Kidney (tissue), 14 donors: Measurements from ENCODE around the gene ACSBG1. TPM values are rescaled to one million over a fixed set of nuclear protein-coding genes. Genes with fewer than 3 reads are reported as not detected.

Experiments
- DNase-seq, 5 donors: peaks; one replicate each; pipeline ENCODE4 v3.0.0-alpha.2; 2013 to 2020
- FAIRE-seq: peaks from 2 replicates; lab custom pipeline; 2012; peaks lifted over from hg19 to GRCh38; lab: Jason Lieb, UNC
- H3K27ac ChIP-seq, 2 donors: one replicate each; pipeline ENCODE4 v1.7.0; 2013; ENCODE audit warnings: low read depth in 2 of 2, low read length in 2 of 2, inconsistent platforms in 1 of 2
- H3K27me3 ChIP-seq: one replicate; pipeline ENCODE4 v1.7.1; 2013; ENCODE audit warnings: low read length, inconsistent platforms; ENCODE audit not compliant: control insufficient read depth, insufficient read depth
- H3K36me3 ChIP-seq, 3 donors: one replicate each; pipeline versions ENCODE4 v1.7.0 to v1.7.1; 2013; ENCODE audit warnings: low read length in 3 of 3, control low read depth in 1 of 3, inconsistent platforms in 1 of 3; ENCODE audit not compliant: insufficient read depth in 3 of 3, control insufficient read depth in 2 of 3
- H3K4me1 ChIP-seq, 3 donors: one replicate each; pipeline versions ENCODE4 v1.7.0 to v1.7.1; 2013; ENCODE audit warnings: low read length in 3 of 3, inconsistent platforms in 1 of 3, low read depth in 1 of 3; ENCODE audit not compliant: control insufficient read depth in 2 of 3, insufficient read depth in 2 of 3
- H3K4me3 ChIP-seq, 3 donors: one replicate each; pipeline versions ENCODE4 v1.7.0 to v1.8.1; 2013; ENCODE audit warnings: low read length in 3 of 3, control low read depth in 1 of 3, inconsistent platforms in 1 of 3
- H3K9ac ChIP-seq, 3 donors: one replicate each; pipeline versions ENCODE4 v1.7.0 to v1.7.1; 2013; ENCODE audit warnings: low read length in 3 of 3, control low read depth in 1 of 3, inconsistent platforms in 1 of 3
- H3K9me3 ChIP-seq, 3 donors: one replicate each; pipeline versions ENCODE4 v1.7.0 to v1.7.1; 2013; ENCODE audit warnings: low read length in 3 of 3, control low read depth in 1 of 3, inconsistent platforms in 1 of 3; ENCODE audit not compliant: control insufficient read depth in 2 of 3, insufficient read depth in 1 of 3
- intact Hi-C: fragments of 100-400 bp; cut with DNase I; formaldehyde crosslinking; loops from one replicate; pipeline ENCODE4 v1.11.1; 2022
- polyA plus RNA-seq: library from polyadenylated mRNA; stranded (reverse); fragments of 350-450 nt; fragmentation: Illumina TruSeq; extraction: RNeasy Lipid Tissue Mini Kit (QIAGEN cat#74804); gene quantifications from one replicate; pipeline ENCODE4 v1.2.3, GENCODE V29; 2014; ENCODE audit warnings: low read depth, low replicate concordance; ENCODE audit not compliant: insufficient read depth
- total RNA-seq: library from RNA; stranded (reverse); fragmentation: NEBNext Ultra II Directional; extraction: Animal tissue kit (Norgen Biotek cat#: 25700); gene quantifications from one replicate; pipeline ENCODE4 v1.2.1, GENCODE V29; 2021
- TF ChIP-seq, protein P1 (sequence below): IDR thresholded peaks from 3 replicates; pipeline ENCODE4 v1.5.1; 2012; ENCODE audit warnings: mild to moderate bottlenecking, moderate library complexity, borderline replicate concordance; ENCODE audit not compliant: insufficient read depth; ENCODE audit errors: extremely low read depth
- donor health status: control.
- donor health status: control.
- donor health status: control.
- donor health status: control.
- donor health status: control.
- donor health status: DM: yes; HTN: yes; CAD: no.
- donor health status: Normal renal cell carcinoma (clear cell type).

Gene ACSBG1
- total and polyA plus RNA-seq, 2 donors from 2014 or later, result 0.13 to 0.86 TPM

DNA sequence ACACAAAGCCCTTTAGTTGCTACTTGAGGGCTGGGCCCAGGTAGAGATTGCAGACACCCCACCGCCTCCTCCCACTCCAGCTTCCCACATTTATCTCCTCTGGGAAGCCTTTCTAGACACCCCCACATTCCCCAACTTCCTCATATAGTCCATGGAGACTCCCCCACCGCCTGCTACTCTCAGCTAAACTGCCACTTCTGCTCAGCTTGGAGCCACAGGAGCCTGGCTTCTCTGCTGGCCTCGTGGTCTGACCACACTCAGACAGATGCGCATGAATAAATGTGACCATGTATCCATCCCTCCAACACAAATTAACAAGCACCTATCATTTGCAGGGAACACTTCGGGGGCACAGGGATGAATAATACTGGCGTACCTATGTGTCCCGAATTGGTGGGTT is 10.5 kb upstream of the ACSBG1 start:
- H3K27me3 ChIP-seq, result no peaks in the 10 kb centered on the region
- no peak overlapping the region for H3K9ac ChIP-seq
- H3K4me1 ChIP-seq, result peaks cover 0 to 14% (median 12%) of the 10 kb centered on the region in 3 donors
- intact Hi-C loops, result loop anchor here (10.0 kb wide), 1 partner anchor 70 kb away; no protein-coding TSS in a partner anchor
- no peak overlapping the region for H3K27ac ChIP-seq
- TF ChIP-seq, protein P1, sequence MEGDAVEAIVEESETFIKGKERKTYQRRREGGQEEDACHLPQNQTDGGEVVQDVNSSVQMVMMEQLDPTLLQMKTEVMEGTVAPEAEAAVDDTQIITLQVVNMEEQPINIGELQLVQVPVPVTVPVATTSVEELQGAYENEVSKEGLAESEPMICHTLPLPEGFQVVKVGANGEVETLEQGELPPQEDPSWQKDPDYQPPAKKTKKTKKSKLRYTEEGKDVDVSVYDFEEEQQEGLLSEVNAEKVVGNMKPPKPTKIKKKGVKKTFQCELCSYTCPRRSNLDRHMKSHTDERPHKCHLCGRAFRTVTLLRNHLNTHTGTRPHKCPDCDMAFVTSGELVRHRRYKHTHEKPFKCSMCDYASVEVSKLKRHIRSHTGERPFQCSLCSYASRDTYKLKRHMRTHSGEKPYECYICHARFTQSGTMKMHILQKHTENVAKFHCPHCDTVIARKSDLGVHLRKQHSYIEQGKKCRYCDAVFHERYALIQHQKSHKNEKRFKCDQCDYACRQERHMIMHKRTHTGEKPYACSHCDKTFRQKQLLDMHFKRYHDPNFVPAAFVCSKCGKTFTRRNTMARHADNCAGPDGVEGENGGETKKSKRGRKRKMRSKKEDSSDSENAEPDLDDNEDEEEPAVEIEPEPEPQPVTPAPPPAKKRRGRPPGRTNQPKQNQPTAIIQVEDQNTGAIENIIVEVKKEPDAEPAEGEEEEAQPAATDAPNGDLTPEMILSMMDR, result no peak
- H3K36me3 ChIP-seq, result no peaks in the 10 kb centered on the region
- no peak overlapping the region for H3K4me3 ChIP-seq
- FAIRE-seq (no peak), DNase-seq (no peak)
- H3K9me3 ChIP-seq, result no peaks in the 10 kb centered on the region

DNA sequence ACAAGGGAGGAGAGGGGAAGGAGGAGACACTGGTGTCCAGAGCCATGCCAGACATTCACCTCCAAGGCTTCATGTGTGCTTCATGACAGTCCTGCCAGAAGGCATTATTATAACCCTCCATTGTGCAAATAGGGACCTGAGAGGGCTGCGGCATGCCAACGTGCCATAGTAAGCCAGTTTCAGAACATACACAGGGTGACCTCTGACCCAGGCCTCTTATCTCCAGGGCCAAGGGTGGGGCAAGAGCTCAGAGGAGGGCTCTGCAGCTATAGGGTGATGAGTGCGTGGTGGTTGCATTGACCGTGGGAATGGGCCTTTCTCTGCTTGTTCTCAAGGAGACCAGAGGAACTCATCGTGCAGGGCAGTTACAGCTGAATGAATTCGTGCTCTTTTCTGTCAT is 9.7 kb upstream of the ACSBG1 start:
- Histone ChIP-seq H3K27me3 (no peaks in the 10 kb centered on the region), H3K36me3 (no peaks in the 10 kb centered on the region), H3K4me3 (no peak overlapping the region), H3K9ac (no peak overlapping the region), H3K9me3 (no peaks in the 10 kb centered on the region), H3K4me1 (peaks cover 0 to 14% (median 12%) of the 10 kb centered on the region in 3 donors), H3K27ac (peak overlapping the region; percentile 2 to 5)
- TF ChIP-seq, protein P1, result no peak
- DNase-seq (no peak), FAIRE-seq (no peak)
- intact Hi-C loops, result loop anchor here (10.0 kb wide), 1 partner anchor 69 kb away; no protein-coding TSS in a partner anchor

DNA sequence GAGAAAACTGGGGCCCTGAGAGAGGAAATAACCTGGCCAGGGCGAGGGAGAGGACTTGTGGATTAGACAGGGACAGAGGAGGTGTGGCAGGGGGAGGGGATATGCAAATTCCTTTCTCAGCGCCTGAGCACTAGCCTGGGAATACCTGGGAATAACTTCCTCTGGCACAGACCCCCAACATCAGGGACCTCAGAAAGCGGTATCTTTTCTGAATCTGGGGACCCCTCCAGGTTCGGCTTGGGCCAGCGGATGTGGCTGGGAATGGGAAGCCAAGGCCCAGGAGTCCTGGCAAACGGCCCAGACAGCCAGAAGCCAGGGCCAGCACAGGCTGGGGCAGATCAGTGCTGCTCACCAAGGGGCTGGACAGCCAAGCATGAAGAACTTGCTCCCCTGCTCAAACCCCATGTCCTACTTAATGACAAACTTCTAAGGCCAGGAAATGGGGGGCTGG is 9.2 kb upstream of the ACSBG1 start:
- no peaks in the 10 kb centered on the region for H3K27me3 ChIP-seq
- H3K27ac ChIP-seq, result peak overlapping the region in 1 of 2 donors; percentile 2
- no peaks in the 10 kb centered on the region for H3K9me3 ChIP-seq
- FAIRE-seq (no peak), DNase-seq (peak; percentile 41 to 90 (median 56))
- intact Hi-C loops, result loop anchor here (10.0 kb wide), 1 partner anchor 69 kb away; no protein-coding TSS in a partner anchor
- TF ChIP-seq, protein P1, result no peak
- peak overlapping the region in 1 of 3 donors; percentile 9 for H3K9ac ChIP-seq
- peaks cover 0 to 14% (median 12%) of the 10 kb centered on the region in 3 donors for H3K4me1 ChIP-seq
- no peak overlapping the region for H3K4me3 ChIP-seq
- H3K36me3 ChIP-seq, result no peaks in the 10 kb centered on the region
